RWPE1 (cell line): ENCODE data around the gene FRMD3.

Experiments used
- CTCF ChIA-PET: fragments of 350-600 bp; sonication (Branson Sonifier 250); formaldehyde crosslinking; extraction: SDS; loops from one replicate; lab custom pipeline; 2021; lab: Yijun Ruan, JAX
- POLR2A ChIA-PET: fragments of 400-600 bp; formaldehyde crosslinking; extraction: SDS; loops from one replicate; lab custom pipeline; 2020; ENCODE audit warnings: antibody characterized with exemption; ENCODE audit not compliant: low non-redundant PET; lab: Yijun Ruan, JAX
- DNase-seq: peaks from one replicate; pipeline ENCODE4 v3.0.0; 2012; ENCODE audit warnings: low spot score
- H3K27ac ChIP-seq: fragments of 450-650 bp; 2 replicates; pipeline ENCODE4 v1.5.1; 2017
- TF ChIP-seq, protein P1 (sequence below): fragments of 450-650 bp; conservative IDR thresholded peaks from 2 replicates; pipeline ENCODE4 v1.5.1; 2017; ENCODE audit warnings: low read depth, mild to moderate bottlenecking

The FRMD3 gene

GRCh38 chr9:83484990-83485389 lies 53.2 kb downstream of the FRMD3 start:
- DNase-seq = no peak
- TF ChIP-seq, protein P1, sequence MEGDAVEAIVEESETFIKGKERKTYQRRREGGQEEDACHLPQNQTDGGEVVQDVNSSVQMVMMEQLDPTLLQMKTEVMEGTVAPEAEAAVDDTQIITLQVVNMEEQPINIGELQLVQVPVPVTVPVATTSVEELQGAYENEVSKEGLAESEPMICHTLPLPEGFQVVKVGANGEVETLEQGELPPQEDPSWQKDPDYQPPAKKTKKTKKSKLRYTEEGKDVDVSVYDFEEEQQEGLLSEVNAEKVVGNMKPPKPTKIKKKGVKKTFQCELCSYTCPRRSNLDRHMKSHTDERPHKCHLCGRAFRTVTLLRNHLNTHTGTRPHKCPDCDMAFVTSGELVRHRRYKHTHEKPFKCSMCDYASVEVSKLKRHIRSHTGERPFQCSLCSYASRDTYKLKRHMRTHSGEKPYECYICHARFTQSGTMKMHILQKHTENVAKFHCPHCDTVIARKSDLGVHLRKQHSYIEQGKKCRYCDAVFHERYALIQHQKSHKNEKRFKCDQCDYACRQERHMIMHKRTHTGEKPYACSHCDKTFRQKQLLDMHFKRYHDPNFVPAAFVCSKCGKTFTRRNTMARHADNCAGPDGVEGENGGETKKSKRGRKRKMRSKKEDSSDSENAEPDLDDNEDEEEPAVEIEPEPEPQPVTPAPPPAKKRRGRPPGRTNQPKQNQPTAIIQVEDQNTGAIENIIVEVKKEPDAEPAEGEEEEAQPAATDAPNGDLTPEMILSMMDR = no peak
- ChIA-PET POLR2A (no interaction called here), CTCF (no interaction called here)
- H3K27ac ChIP-seq = no peak overlapping the region

- H3K27ac ChIP-seq = no peak overlapping the region
- ChIA-PET POLR2A (no interaction called here), CTCF (no interaction called here)
- TF ChIP-seq, protein P1 = no peak
- DNase-seq = no peak
Measured at GRCh38 chr9:83483223-83483622, 55.0 kb downstream of the FRMD3 start.

GRCh38 chr9:83479765-83480164 lies 58.4 kb downstream of the FRMD3 start:
- no peak overlapping the region for H3K27ac ChIP-seq
- CTCF ChIA-PET = interaction anchor here (0.7 kb wide), 1 partner anchor 16 kb away, joined by 4 read pairs; no protein-coding TSS in a partner anchor
- DNase-seq = no peak
- POLR2A ChIA-PET = interaction anchor here (0.7 kb wide), 1 partner anchor 52 kb away, joined by 3 read pairs; no protein-coding TSS in a partner anchor
- TF ChIP-seq, protein P1 = no peak

DNA sequence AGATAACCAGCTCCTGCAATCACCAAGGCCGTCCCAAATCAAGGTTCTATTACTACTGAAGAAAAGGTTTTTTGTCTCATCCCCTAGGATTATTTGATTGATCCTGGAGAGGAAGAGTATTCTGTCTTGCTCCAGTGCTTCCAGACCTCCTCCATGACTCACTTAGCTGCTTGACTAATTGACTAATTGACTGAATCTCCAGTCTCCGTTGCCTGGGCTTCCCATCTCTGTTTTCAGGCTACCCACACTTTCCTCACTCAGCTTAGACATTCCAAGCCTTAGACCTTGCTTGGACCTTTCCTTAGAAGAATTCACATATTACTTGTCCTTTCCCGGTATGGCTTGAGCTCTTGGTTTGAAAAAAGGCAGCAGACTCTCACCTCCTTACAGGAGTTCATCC lies 60.6 kb downstream of the FRMD3 start:
- H3K27ac ChIP-seq = no peak overlapping the region
- CTCF ChIA-PET = interaction anchor here (0.6 to 0.7 kb wide), 2 partner anchors 192 to 336 kb away, joined by 3 to 6 read pairs; no protein-coding TSS in a partner anchor
- TF ChIP-seq, protein P1 = no peak
- no peak for DNase-seq
- POLR2A ChIA-PET = no interaction called here

DNA sequence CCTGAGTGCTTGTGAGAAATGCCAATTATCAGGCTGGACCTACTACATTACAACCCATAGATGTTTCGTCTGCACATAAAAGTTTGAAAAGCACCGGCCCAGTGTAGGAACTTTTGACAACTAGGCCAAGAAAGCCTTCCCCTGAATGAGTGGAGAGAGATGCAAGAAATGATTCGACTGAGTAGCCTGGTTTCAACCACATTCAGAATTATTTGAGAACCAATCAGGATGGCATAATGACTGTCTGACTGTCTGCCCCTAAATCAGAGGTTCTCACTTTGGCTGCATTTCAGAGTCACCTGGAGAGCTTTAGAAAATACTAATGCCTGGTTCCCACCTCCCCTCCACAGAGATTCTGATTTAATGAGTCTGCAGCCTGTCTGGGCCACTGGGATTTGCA lies 61.1 kb downstream of the FRMD3 start:
- ChIA-PET CTCF (interaction anchor here (0.6 kb wide), 1 partner anchor 191 kb away, joined by 3 read pairs; no protein-coding TSS in a partner anchor), POLR2A (no interaction called here)
- DNase-seq = no peak
- TF ChIP-seq, protein P1 = no peak
- H3K27ac ChIP-seq = no peak overlapping the region

DNA sequence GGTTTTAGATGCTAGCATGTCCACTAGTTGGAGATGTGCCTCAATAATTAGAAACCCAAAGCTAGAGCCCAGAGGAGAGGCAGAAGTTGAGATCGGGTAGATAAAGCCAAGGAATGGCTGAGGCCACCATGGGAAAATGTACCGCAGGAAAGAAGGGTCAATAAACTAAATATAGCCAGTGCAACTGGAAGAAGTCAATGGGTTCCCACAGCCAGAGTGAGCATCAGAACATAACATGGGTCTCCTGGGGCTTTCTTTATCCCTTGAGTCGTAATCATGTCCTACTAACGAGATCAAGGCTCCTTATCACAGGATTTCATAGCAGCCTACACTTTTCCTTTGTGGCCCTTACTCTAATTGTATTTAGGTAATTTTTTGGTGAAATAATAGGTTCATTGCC lies 61.7 kb downstream of the FRMD3 start:
- no peak for DNase-seq
- ChIA-PET CTCF (no interaction called here), POLR2A (no interaction called here)

More for the DNA sequence above, 61.7 kb downstream of the FRMD3 start:
- TF ChIP-seq, protein P1 = no peak
- H3K27ac ChIP-seq = no peak overlapping the region
